NCI-H524 (cell line): Measurements from ENCODE around the gene NRROS.

Experiments
- DNase-seq, 2 experiments: peaks; one replicate each; lab custom pipeline; 2025; lab: John Stamatoyannopoulos, UW

Gene NRROS

GRCh38 chr3:196686436-196686835 is 46.9 kb downstream of the NRROS start:
- DNase-seq, result no peak

GRCh38 chr3:196688349-196688748 is 48.9 kb downstream of the NRROS start:
- no peak for DNase-seq

- no peak for DNase-seq
Observed at GRCh38 chr3:196689941-196690660, 50.6 kb downstream of the NRROS start.

GRCh38 chr3:196691386-196691785 is 51.9 kb downstream of the NRROS start:
- DNase-seq, result no peak

GRCh38 chr3:196694202-196694638 is 54.7 kb downstream of the NRROS start:
- DNase-seq, result no peak

GRCh38 chr3:196694941-196695848 is 55.7 kb downstream of the NRROS start:
- DNase-seq, result no peak

- no peak for DNase-seq
Observed at GRCh38 chr3:196695849-196696226, 56.3 kb downstream of the NRROS start.

- DNase-seq, result no peak
Observed at GRCh38 chr3:196697270-196697669, 57.8 kb downstream of the NRROS start.

- DNase-seq, result no peak
Observed at GRCh38 chr3:196699749-196700148, 60.3 kb downstream of the NRROS start.

GRCh38 chr3:196700801-196701200 is 61.3 kb downstream of the NRROS start:
- no peak for DNase-seq

- DNase-seq, result no peak
Observed at GRCh38 chr3:196706327-196706726, 66.8 kb downstream of the NRROS start.

GRCh38 chr3:196706731-196707130 is 67.2 kb downstream of the NRROS start:
- no peak for DNase-seq

- DNase-seq, result no peak
Observed at GRCh38 chr3:196707566-196707965, 68.1 kb downstream of the NRROS start.

- DNase-seq, result no peak
Observed at GRCh38 chr3:196708467-196708866, 69.0 kb downstream of the NRROS start.
